Measurements from ENCODE around the gene NDRG4. TPM values are rescaled to one million over a fixed set of nuclear protein-coding genes. Genes with fewer than 3 reads are reported as not detected.

NDRG4 gene
- total and polyA plus RNA-seq, 2 of the 13 experiments (the other 11 are each of a cell fraction or from before 2014, with no cell fraction given): 1.7 to 2.7 TPM

- intact Hi-C loops (cut with micrococcal nuclease; ENCODE audit: unreplicated experiment) (loop anchor here (5.0 kb wide), 1 partner anchor 259 kb away; no protein-coding TSS in a partner anchor), in situ Hi-C loops (cut with HindIII; ENCODE audit: extremely low pct_ligation_motif_present, low pct_unique_long_range_greater_than_20kb) (no loop called here)
These were observed 1.4 kb upstream of the NDRG4 start for GRCh38 chr16:58498341-58499091.

GRCh38 chr16:58499092-58499511 is 841 bp upstream of the NDRG4 start:
- H3K4me2 ChIP-seq (ENCODE audit: low read depth, low read length): no peak overlapping the region
- CTCF ChIA-PET (ENCODE audit: low intra/inter-chr PET ratio, low total read pairs): no interaction called here
- BruUV-seq (replicated peaks): no TSS peak
- H2AFZ ChIP-seq (ENCODE audit: low read length): no peak overlapping the region
- no peak for FAIRE-seq
- ATAC-seq: no peak
- no peaks in the 10 kb centered on the region for H3K9me3 ChIP-seq (ENCODE audit: low read length)
- no peaks in the 10 kb centered on the region for H3K36me3 ChIP-seq (replicated peaks in 1 of 2; ENCODE audit: control insufficient read depth in 1 of 2, insufficient read depth in 2 of 2, low read length in 2 of 2)
- WGBS (ENCODE audit: low lambda C conversion rate): 44% methylated on average over 9 of the region's 10 CpGs
- no peak overlapping the region for H3K9ac ChIP-seq (ENCODE audit: insufficient read depth, low read depth, low read length)
- in situ Hi-C loops (cut with HindIII; ENCODE audit: extremely low pct_ligation_motif_present, low pct_unique_long_range_greater_than_20kb) (no loop called here), intact Hi-C loops (cut with micrococcal nuclease; ENCODE audit: unreplicated experiment) (loop anchor here (5.0 kb wide), 1 partner anchor 258 kb away; no protein-coding TSS in a partner anchor)
- H3K27ac ChIP-seq (ENCODE audit: extremely low read length, insufficient read depth, low read length): no peak overlapping the region
- H3K27me3 ChIP-seq (ENCODE audit: control insufficient read depth in 1 of 2, insufficient read depth in 2 of 2, low read length in 2 of 2): peaks cover 0 to 12% of the 10 kb centered on the region in 2 experiments; a peak in 2 of 5 replicates
- H4K20me1 ChIP-seq (ENCODE audit: insufficient read depth, low read length): no peaks in the 10 kb centered on the region
- TF ChIP-seq, protein P1, sequence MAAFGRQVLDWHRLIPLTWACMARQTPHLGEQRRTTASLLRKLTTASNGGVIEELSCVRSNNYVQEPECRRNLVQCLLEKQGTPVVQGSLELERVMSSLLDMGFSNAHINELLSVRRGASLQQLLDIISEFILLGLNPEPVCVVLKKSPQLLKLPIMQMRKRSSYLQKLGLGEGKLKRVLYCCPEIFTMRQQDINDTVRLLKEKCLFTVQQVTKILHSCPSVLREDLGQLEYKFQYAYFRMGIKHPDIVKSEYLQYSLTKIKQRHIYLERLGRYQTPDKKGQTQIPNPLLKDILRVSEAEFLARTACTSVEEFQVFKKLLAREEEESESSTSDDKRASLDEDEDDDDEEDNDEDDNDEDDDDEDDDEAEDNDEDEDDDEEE (CRISPR knock-in tag; IDR thresholded peaks at IDR 0.05): no peak
- TF ChIP-seq ZNF232 (CRISPR knock-in tag; IDR thresholded peaks at IDR 0.05; ENCODE audit: borderline replicate concordance) (no peak), ZNF333 (CRISPR knock-in tag; IDR thresholded peaks at IDR 0.05; ENCODE audit: borderline replicate concordance) (no peak)
- no peak overlapping the region for H3K4me3 ChIP-seq (replicated peaks in 1 of 3; ENCODE audit: insufficient read depth in 1 of 3, low read depth in 2 of 3, low read length in 3 of 3)
- no peaks in the 10 kb centered on the region for H3K79me2 ChIP-seq (ENCODE audit: insufficient read depth, low read length)
- POLR2A ChIA-PET: no interaction called here
- H3K4me1 ChIP-seq (ENCODE audit: insufficient read depth, low read length): peaks cover 41% of the 10 kb centered on the region
- DNase-seq (ENCODE audit: low spot score): no peak

More at GRCh38 chr16:58498341-58499091, 1.4 kb upstream of the NDRG4 start:
- ATAC-seq (no peak), FAIRE-seq (no peak), DNase-seq (ENCODE audit: low spot score) (no peak)
- H3K79me2 ChIP-seq (ENCODE audit: insufficient read depth, low read length): no peaks in the 10 kb centered on the region
- H3K4me1 ChIP-seq (ENCODE audit: insufficient read depth, low read length): peaks cover 41% of the 10 kb centered on the region
- WGBS (ENCODE audit: low lambda C conversion rate): 43% methylated on average over 3 of the region's 9 CpGs
- peaks cover 0 to 16% of the 10 kb centered on the region in 2 experiments; a peak in 2 of 5 replicates for H3K27me3 ChIP-seq (ENCODE audit: control insufficient read depth in 1 of 2, insufficient read depth in 2 of 2, low read length in 2 of 2)
- ChIA-PET CTCF (ENCODE audit: low intra/inter-chr PET ratio, low total read pairs) (no interaction called here), POLR2A (no interaction called here)
- no peak overlapping the region for H3K9ac ChIP-seq (ENCODE audit: insufficient read depth, low read depth, low read length)
- no peak overlapping the region for H3K4me3 ChIP-seq (replicated peaks in 1 of 3; ENCODE audit: insufficient read depth in 1 of 3, low read depth in 2 of 3, low read length in 3 of 3)
- no peaks in the 10 kb centered on the region for H4K20me1 ChIP-seq (ENCODE audit: insufficient read depth, low read length)
- H3K9me3 ChIP-seq (ENCODE audit: low read length): no peaks in the 10 kb centered on the region
- no peak overlapping the region for H2AFZ ChIP-seq (ENCODE audit: low read length)
- H3K36me3 ChIP-seq (replicated peaks in 1 of 2; ENCODE audit: control insufficient read depth in 1 of 2, insufficient read depth in 2 of 2, low read length in 2 of 2): no peaks in the 10 kb centered on the region
- H3K27ac ChIP-seq (ENCODE audit: extremely low read length, insufficient read depth, low read length): no peak overlapping the region
- H3K4me2 ChIP-seq (ENCODE audit: low read depth, low read length): no peak overlapping the region
- TF ChIP-seq ZNF768 (CRISPR knock-in tag; IDR thresholded peaks at IDR 0.05) (peak; percentile 98), ATF5 (CRISPR knock-in tag; IDR thresholded peaks at IDR 0.05; ENCODE audit: low read depth) (no peak), ZNF205 (CRISPR knock-in tag; IDR thresholded peaks at IDR 0.05) (no peak), ZNF180 (CRISPR knock-in tag; IDR thresholded peaks at IDR 0.05; ENCODE audit: borderline replicate concordance, low read depth) (no peak)
- TF ChIP-seq, protein P2, sequence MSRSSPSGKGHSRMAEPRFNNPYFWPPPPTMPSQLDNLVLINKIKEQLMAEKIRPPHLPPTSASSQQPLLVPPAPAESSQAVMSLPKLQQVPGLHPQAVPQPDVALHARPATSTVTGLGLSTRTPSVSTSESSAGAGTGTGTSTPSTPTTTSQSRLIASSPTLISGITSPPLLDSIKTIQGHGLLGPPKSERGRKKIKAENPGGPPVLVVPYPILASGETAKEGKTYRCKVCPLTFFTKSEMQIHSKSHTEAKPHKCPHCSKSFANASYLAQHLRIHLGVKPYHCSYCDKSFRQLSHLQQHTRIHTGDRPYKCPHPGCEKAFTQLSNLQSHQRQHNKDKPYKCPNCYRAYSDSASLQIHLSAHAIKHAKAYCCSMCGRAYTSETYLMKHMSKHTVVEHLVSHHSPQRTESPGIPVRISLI (CRISPR knock-in tag; IDR thresholded peaks at IDR 0.05; ENCODE audit: borderline replicate concordance): no peak
- BruUV-seq (replicated peaks): no TSS peak
